Measurements from ENCODE around the gene SRL.

The SRL gene

DNA sequence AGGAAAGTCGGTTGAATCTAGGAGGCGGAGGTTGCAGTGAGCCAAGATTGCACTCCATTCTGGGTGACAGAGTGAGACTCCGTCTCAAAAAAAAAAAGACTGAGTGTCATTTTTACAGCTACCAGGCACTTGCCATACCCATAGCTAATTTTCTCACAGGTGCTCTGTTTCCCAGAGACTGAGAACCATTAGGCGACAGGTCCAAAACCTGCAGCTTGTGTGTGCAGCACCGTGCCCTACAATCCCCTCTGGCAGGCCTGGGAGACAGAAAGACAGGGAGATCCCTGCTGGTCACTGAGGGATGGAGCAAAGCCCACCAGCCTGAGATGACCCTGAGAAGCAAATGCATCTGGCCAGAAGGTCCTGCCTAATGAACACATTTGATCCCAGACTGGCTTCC, 28.2 kb upstream of the SRL start:
- TF ChIP-seq EZH2 (optimal IDR thresholded peaks at IDR 0.05; ENCODE audit: low read depth, low read length), result no peak
- TF ChIP-seq EZH2phosphoT487 (IDR thresholded peaks at IDR 0.05; ENCODE audit: low read length), result no peak
- no peak for TF ChIP-seq CTCF (IDR thresholded peaks at IDR 0.05; ENCODE audit: low read length)
- Histone ChIP-seq H3F3A (ENCODE audit: insufficient read depth, low read length) (peaks cover 22% of the 10 kb centered on the region), H3K79me2 (ENCODE audit: low read length) (peaks cover 73% of the 10 kb centered on the region), H4K20me1 (ENCODE audit: insufficient read depth, low read length) (peaks cover 6% of the 10 kb centered on the region), H3K27ac (ENCODE audit: low read length) (no peak overlapping the region), H2AFZ (ENCODE audit: low read length) (no peak overlapping the region), H3K4me1 (ENCODE audit: low read length) (peaks cover 9% of the 10 kb centered on the region), H3K4me3 (ENCODE audit: low read length) (no peak overlapping the region), H3K9ac (ENCODE audit: low read length) (no peak overlapping the region), H3K9me2 (replicated peaks; ENCODE audit: insufficient read depth, low read length) (no peaks in the 10 kb centered on the region), H3K27me3 (replicated peaks; ENCODE audit: insufficient read depth, low read length) (no peaks in the 10 kb centered on the region), H3K36me3 (replicated peaks; ENCODE audit: insufficient read depth, low read length) (no peaks in the 10 kb centered on the region), H3K4me2 (ENCODE audit: low read depth, low read length) (peak overlapping the region; percentile 98), H3K9me3 (replicated peaks; ENCODE audit: insufficient read depth, low read length) (no peaks in the 10 kb centered on the region)
- no peak for DNase-seq

- no peak overlapping the region for H3K9ac ChIP-seq (ENCODE audit: low read length)
- no peak overlapping the region for H3K4me2 ChIP-seq (ENCODE audit: low read depth, low read length)
- H3K27me3 ChIP-seq (replicated peaks; ENCODE audit: insufficient read depth, low read length), result no peaks in the 10 kb centered on the region
- H3K9me3 ChIP-seq (replicated peaks; ENCODE audit: insufficient read depth, low read length), result no peaks in the 10 kb centered on the region
- H3K4me3 ChIP-seq (ENCODE audit: low read length), result no peak overlapping the region
- DNase-seq, result no peak
- H3K4me1 ChIP-seq (ENCODE audit: low read length), result peaks cover 9% of the 10 kb centered on the region
- no peaks in the 10 kb centered on the region for H3K9me2 ChIP-seq (replicated peaks; ENCODE audit: insufficient read depth, low read length)
- 0 out of 2 replicates have a peak, but pooled peaks cover 2% of the 10 kb centered on the region for H3F3A ChIP-seq (ENCODE audit: insufficient read depth, low read length)
- H3K36me3 ChIP-seq (replicated peaks; ENCODE audit: insufficient read depth, low read length), result no peaks in the 10 kb centered on the region; the same call in 1 of the 2 replicates
- peaks cover 100% of the 10 kb centered on the region for H3K79me2 ChIP-seq (ENCODE audit: low read length)
- TF ChIP-seq EZH2phosphoT487 (IDR thresholded peaks at IDR 0.05; ENCODE audit: low read length) (no peak), CTCF (IDR thresholded peaks at IDR 0.05; ENCODE audit: low read length) (no peak), EZH2 (optimal IDR thresholded peaks at IDR 0.05; ENCODE audit: low read depth, low read length) (no peak)
- H4K20me1 ChIP-seq (ENCODE audit: insufficient read depth, low read length), result peaks cover 11% of the 10 kb centered on the region
- H3K27ac ChIP-seq (ENCODE audit: low read length), result no peak overlapping the region
- no peak overlapping the region for H2AFZ ChIP-seq (ENCODE audit: low read length)
Observed at GRCh38 chr16:4266372-4266771, 24.5 kb upstream of the SRL start.

DNA sequence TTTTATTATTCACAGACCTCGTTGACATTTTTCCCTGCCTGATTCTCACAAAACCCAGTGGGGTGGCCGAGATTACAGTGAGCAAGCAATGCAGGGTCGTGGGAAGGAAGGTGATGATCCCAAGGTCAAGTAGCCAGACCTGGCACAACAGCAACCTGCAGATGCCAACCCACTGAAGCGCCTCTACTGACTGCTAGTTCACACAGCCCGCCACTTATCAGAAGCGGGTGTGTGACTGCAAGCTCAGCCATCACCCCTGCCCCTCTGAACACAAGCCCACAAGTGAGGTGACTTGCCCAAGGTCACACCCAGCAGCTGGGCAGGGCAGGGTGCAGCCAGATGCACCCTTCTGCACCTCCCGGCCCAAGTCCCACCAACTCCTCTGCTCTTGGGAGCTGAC, 23.8 kb upstream of the SRL start:
- no peak overlapping the region for H3K4me2 ChIP-seq (ENCODE audit: low read depth, low read length)
- TF ChIP-seq EZH2 (optimal IDR thresholded peaks at IDR 0.05; ENCODE audit: low read depth, low read length) (no peak), EZH2phosphoT487 (IDR thresholded peaks at IDR 0.05; ENCODE audit: low read length) (no peak), CTCF (IDR thresholded peaks at IDR 0.05; ENCODE audit: low read length) (no peak)
- H3K9ac ChIP-seq (ENCODE audit: low read length), result no peak overlapping the region
- H3K27ac ChIP-seq (ENCODE audit: low read length), result no peak overlapping the region
- H3F3A ChIP-seq (ENCODE audit: insufficient read depth, low read length), result no peaks in the 10 kb centered on the region
- H3K36me3 ChIP-seq (replicated peaks; ENCODE audit: insufficient read depth, low read length), result no peaks in the 10 kb centered on the region; the same call in 1 of the 2 replicates
- DNase-seq, result no peak
- H4K20me1 ChIP-seq (ENCODE audit: insufficient read depth, low read length), result peaks cover 11% of the 10 kb centered on the region
- H3K9me3 ChIP-seq (replicated peaks; ENCODE audit: insufficient read depth, low read length), result no peaks in the 10 kb centered on the region
- no peak overlapping the region for H2AFZ ChIP-seq (ENCODE audit: low read length)
- no peak overlapping the region for H3K4me3 ChIP-seq (ENCODE audit: low read length)
- H3K9me2 ChIP-seq (replicated peaks; ENCODE audit: insufficient read depth, low read length), result no peaks in the 10 kb centered on the region
- H3K79me2 ChIP-seq (ENCODE audit: low read length), result peaks cover 93% of the 10 kb centered on the region
- H3K27me3 ChIP-seq (replicated peaks; ENCODE audit: insufficient read depth, low read length), result no peaks in the 10 kb centered on the region
- H3K4me1 ChIP-seq (ENCODE audit: low read length), result peaks cover 7% of the 10 kb centered on the region

Data from MM.1S (cell line).